ENCODE measurements around the gene PPP1R1C. TPM values are rescaled to one million over a fixed set of nuclear protein-coding genes. Genes with fewer than 3 reads are reported as not detected.
A peak's percentile ranks its signal among the peaks of the same experiment; 100 is the strongest.
"Not testable (repeated sequence)": the region's sequence is repeated elsewhere in the genome, so short reads cannot be mapped to it uniquely, and the experiment has no call there.

PPP1R1C gene
- total and polyA plus RNA-seq, 2 of the 13 experiments (the other 11 are each of a cell fraction or from before 2014, with no cell fraction given), result 1.5 to 3.5 TPM

GRCh38 chr2:182023235-182023634 is 37.6 kb downstream of the PPP1R1C start:
- Histone ChIP-seq H3K9me3 (ENCODE audit: low read length) (peaks cover 31% of the 10 kb centered on the region), H3K4me3 (replicated peaks in 1 of 3; ENCODE audit: insufficient read depth in 1 of 3, low read depth in 2 of 3, low read length in 3 of 3) (no peak overlapping the region), H3K4me2 (ENCODE audit: low read depth, low read length) (no peak overlapping the region), H3K36me3 (replicated peaks in 1 of 2; ENCODE audit: control insufficient read depth in 1 of 2, insufficient read depth in 2 of 2, low read length in 2 of 2) (no peaks in the 10 kb centered on the region), H2AFZ (ENCODE audit: low read length) (no peak overlapping the region), H4K20me1 (ENCODE audit: insufficient read depth, low read length) (no peaks in the 10 kb centered on the region), H3K4me1 (ENCODE audit: insufficient read depth, low read length) (no peaks in the 10 kb centered on the region), H3K9ac (ENCODE audit: insufficient read depth, low read depth, low read length) (no peak overlapping the region), H3K27me3 (ENCODE audit: control insufficient read depth in 1 of 2, insufficient read depth in 2 of 2, low read length in 2 of 2) (no peaks in the 10 kb centered on the region), H3K79me2 (ENCODE audit: insufficient read depth, low read length) (no peaks in the 10 kb centered on the region), H3K27ac (ENCODE audit: extremely low read length, insufficient read depth, low read length) (no peak overlapping the region)
- ChIA-PET POLR2A (no interaction called here), CTCF (ENCODE audit: low intra/inter-chr PET ratio, low total read pairs) (no interaction called here)
- ATAC-seq, result no peak
- no peak for DNase-seq (ENCODE audit: low spot score)
- FAIRE-seq, result no peak
- no peak for TF ChIP-seq ZNF704 (CRISPR knock-in tag; IDR thresholded peaks at IDR 0.05; ENCODE audit: borderline replicate concordance)
- TF ChIP-seq ZBTB42 (CRISPR knock-in tag; IDR thresholded peaks at IDR 0.05), result no peak
- TF ChIP-seq TERF1 (CRISPR knock-in tag; IDR thresholded peaks at IDR 0.05), result no peak
- TF ChIP-seq, protein P1, sequence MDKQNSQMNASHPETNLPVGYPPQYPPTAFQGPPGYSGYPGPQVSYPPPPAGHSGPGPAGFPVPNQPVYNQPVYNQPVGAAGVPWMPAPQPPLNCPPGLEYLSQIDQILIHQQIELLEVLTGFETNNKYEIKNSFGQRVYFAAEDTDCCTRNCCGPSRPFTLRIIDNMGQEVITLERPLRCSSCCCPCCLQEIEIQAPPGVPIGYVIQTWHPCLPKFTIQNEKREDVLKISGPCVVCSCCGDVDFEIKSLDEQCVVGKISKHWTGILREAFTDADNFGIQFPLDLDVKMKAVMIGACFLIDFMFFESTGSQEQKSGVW (CRISPR knock-in tag; IDR thresholded peaks at IDR 0.05; ENCODE audit: borderline replicate concordance), result no peak
- no peak for TF ChIP-seq NCOA5 (CRISPR knock-in tag; IDR thresholded peaks at IDR 0.05)
- intact Hi-C loops (cut with micrococcal nuclease; ENCODE audit: unreplicated experiment), result no loop called here
- no TSS peak for BruUV-seq (replicated peaks)
- in situ Hi-C loops (cut with HindIII; ENCODE audit: extremely low pct_ligation_motif_present, low pct_unique_long_range_greater_than_20kb), result no loop called here

- H3K79me2 ChIP-seq (ENCODE audit: insufficient read depth, low read length); DNase-seq (ENCODE audit: low spot score); H3K4me3 ChIP-seq (replicated peaks in 1 of 3; ENCODE audit: insufficient read depth in 1 of 3, low read depth in 2 of 3, low read length in 3 of 3); in situ Hi-C loops (cut with HindIII; ENCODE audit: extremely low pct_ligation_motif_present, low pct_unique_long_range_greater_than_20kb); BruUV-seq (replicated peaks); H2AFZ ChIP-seq (ENCODE audit: low read length); H3K27me3 ChIP-seq (ENCODE audit: control insufficient read depth in 1 of 2, insufficient read depth in 2 of 2, low read length in 2 of 2); intact Hi-C loops (cut with micrococcal nuclease; ENCODE audit: unreplicated experiment); ATAC-seq; H3K27ac ChIP-seq (ENCODE audit: extremely low read length, insufficient read depth, low read length); H3K4me1 ChIP-seq (ENCODE audit: insufficient read depth, low read length); H3K4me2 ChIP-seq (ENCODE audit: low read depth, low read length); H3K9ac ChIP-seq (ENCODE audit: insufficient read depth, low read depth, low read length); H3K9me3 ChIP-seq (ENCODE audit: low read length); H3K36me3 ChIP-seq (replicated peaks in 1 of 2; ENCODE audit: control insufficient read depth in 1 of 2, insufficient read depth in 2 of 2, low read length in 2 of 2); CTCF ChIA-PET (ENCODE audit: low intra/inter-chr PET ratio, low total read pairs); POLR2A ChIA-PET; FAIRE-seq; H4K20me1 ChIP-seq (ENCODE audit: insufficient read depth, low read length): not testable (repeated sequence)
- TF ChIP-seq ZMYM4 (CRISPR knock-in tag; IDR thresholded peaks at IDR 0.05), result peak; percentile 29; the same call in 1 of the 2 replicates
- WGBS (ENCODE audit: low lambda C conversion rate), result 90% methylated on average over 21 of the region's 21 CpGs
Observed at GRCh38 chr2:182030875-182031274, 45.2 kb downstream of the PPP1R1C start.
